Stimulated activated CD4-positive, alpha-beta T cell treated with anti-CD3 and anti-CD28 coated beads, TNF-alpha, amount 100 ng/mL, for 48 hours (primary cell): ENCODE data around the gene FAU.
"Not testable (repeated sequence)": the region's sequence is repeated elsewhere in the genome, so short reads cannot be mapped to it uniquely, and the experiment has no call there.

Source experiments
- DNase-seq, 3 donors: peaks; one replicate each; pipeline ENCODE4 v3.0.0-alpha.2; 2020; ENCODE audit warnings: low read depth in 3 of 3

FAU gene

DNA sequence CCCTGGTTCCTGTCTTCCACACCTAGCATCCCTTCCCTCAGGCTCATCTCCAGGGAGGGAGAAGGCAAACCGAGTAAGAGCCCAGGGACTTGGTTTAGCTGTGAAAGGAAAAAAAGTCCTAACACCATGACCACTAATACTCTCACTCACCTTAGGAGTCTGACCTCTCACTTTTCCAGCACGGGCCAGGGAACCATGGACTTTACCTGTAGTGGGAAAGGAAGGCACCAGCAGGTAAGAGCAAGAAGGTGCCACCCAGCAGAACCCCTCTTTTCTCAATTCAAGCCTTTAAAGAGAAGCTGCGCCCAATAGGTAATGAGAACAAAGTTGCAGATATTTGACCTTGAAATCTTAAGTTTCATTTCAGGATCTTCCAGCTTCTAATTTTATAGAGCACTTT is 1.1 kb downstream of the FAU start:
- no peak for DNase-seq

DNA sequence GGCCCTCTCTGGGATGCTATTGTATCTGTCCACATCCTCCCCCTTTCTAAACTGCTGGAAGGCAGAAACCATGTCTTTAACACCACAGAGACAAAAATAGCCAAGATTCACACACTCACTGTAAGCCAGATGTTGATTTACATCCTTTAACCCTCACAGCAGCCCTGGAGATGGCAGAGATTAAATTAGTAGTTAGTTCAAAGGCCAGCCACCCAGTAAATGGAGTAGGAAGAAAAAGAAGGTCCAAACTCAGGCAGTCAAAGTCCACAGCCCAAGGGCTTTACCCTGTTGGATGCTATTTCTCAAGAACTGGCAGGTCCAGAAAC is 2.3 kb downstream of the FAU start:
- DNase-seq: no peak

DNA sequence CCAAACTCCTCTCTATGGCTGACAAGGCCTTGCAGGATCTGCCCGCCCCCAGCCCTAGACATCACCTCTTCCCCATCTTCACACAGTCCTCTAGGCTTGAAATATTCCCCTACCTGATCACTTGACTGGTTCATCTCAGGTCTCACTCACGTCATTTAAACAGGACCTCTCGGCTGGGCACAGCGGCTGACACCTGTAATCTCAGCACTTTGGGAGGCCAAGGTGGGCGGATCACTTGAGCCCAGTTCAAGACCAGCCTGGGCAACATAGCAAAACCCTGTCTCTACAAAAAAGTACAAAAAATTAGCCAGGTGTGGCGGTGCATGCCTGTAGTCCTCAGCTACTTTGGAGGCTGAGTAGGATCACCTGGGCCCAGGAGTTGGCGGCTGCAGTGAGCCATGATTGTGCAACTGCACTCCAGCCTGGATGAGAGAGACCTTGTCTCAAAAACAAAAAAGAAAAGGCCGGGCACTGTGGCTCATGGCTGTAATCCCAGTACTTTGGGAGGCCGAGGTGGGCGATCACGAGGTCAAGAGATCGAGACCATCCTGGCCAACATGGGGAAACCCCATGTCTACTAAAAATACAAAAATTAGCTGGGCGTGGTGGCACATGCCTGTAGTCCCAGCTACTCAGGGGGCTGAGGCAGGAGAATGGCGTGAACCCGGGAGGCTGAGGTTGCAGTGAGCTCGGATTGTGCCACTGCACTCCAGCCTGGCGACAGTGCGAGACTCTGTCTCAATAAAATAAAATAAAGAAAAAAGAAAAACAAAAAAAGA is 2.9 kb downstream of the FAU start:
- not testable (repeated sequence) for DNase-seq

DNA sequence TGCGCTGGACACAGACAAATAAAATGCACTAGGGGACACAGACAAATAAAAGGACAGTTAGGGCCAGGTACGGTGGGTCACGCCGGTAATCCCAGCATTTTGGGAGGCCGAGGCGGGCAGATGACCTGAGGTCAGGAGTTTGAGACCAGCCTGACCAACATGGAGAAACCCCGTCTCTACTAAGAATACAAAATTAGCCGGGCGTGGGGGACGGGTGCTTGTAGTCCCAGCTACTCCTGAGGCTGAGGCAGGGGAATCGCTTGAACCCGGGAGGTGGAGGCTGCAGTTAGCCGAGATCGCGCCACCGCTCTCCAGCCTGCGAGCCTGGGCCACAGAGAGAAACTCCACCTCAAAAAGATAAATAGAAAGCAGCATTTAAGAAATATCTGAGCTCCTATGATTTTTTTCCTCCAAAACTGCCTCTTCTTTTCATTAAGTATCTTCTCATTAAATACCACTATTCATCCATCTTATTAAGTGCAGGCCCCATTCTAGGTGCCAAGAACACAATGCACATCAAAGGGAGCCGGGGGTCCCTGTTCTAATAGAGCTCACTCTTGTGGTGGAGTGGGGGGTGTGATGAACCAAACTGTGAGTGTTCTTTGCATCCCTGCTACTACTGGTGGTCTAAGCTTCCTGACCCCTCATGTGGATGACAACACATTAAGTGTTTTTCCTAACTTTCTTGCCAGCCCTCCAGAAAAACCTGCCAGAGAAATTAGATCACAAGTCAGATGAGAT is 3.7 kb downstream of the FAU start:
- no peak for DNase-seq

DNA sequence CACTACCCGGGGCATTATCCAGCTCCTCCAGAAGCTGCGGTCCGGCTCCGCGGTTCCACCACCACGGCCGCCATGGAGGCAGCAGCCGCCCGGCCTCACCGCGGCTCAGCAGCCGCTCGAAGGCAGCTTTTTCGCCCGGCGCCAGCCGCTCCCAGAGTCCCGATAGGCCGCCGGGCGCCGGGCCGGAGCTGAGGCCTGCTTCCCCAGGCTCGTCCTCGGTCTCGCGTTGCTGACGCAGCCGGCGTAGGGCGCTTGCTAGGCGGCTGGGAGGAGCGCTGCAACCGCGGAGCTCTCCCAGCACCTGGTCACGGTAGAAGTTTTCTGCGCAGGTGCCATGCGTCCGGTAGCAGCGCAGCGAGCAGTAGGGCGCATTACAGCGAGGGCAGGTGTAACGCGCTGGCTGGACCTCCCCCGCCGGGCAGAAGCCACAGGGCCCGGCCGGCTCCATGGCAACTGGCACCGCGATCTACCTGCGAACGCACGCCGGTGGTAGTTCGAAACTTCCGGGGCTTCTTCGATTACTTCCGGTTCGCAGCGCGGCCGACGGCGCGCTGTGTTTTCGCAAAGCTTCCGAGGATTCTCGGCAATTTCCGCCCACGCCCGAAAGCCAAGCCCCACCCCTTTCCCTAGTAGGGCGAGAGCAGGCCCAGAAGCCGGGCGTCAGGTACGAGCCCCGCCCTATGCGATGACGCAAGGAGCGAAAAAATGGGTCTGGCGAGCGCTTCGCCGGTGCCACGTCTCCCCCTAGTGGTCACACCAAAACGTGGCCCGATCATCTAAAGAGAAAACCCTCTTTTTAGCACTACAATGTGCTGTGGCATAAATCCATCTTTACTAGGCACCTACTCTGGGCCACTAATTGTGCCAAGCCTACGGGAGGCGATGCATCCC is 4.5 kb downstream of the FAU start, which contains the start of gene ZNHIT2:
Gene ZNHIT2, minus strand, starts transcription at position 496 of the 891 bp plus-strand sequence. Its CDS starts 48 bp downstream, at position 448.
- DNase-seq: peak; percentile 100

DNA sequence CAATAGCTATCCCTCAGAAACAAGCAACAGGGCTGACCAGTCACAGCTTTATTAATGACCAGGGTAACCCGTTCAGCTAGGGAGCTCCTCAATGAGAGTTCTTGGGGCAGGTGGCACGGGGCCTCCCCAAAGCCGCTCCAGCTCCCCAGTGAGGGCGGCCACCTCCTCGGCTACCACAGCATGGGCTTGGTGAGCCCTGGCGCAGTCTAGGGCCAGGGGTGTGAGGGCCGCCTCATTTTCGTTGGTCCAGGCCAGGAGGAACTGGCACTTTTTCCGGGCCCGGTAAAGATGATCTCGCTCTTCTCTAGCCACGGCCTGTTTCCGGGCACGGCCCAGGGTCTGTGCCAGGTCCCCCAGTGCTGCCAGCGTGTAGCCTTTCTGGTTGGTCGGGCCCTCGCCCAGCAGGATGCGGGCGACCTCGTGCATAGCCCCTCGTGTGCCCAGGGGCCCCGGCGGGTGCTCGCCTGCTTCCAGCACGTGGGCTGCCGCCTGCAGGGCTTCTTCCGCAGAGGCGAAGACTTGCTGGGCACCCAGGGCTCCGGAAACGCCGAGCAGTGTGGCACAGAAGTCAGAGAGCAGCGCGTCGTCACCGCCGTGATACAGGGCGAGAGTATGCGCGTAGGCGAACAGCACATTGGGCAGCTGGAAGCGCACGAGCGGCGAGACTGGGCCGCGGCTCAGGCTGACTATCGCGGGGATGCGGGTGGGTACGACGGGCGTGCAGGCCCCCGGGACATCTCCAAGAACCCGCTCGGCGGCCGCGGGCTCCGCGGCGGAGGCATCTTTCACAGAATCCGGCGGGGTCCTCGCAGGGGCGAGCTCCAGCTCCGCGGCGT is 5.3 kb downstream of the FAU start:
- peak in 2 of 3 donors; percentile 55 to 63 for DNase-seq

DNA sequence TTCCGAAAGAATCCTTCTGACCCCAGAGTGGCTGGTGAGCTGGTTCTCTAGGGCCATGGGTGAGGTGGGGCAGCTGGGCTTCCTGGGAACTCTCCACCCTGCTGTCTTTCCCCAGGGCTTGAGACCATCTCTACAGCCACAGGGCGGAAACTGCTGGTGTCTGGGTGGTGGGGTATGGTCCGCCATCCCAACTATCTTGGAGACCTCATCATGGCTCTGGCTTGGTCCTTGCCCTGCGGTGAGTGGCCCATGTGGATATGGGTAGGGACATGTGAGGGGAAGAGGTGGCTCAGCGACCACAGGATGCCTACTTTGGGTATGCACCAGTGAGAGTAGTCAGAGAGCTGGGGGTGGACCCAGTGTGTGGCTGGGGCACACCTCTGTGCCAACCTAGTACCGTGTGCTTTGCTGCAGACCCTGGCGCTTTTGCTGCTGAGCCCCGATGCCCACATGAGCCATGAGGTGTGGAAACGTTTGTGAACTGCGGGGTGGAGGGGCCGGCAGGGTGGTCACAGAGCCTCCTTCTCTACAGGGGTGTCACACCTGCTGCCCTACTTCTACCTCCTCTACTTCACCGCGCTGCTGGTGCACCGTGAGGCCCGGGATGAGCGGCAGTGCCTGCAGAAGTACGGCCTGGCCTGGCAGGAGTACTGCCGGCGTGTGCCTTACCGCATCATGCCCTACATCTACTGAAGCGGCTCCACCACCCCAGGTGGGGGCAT is 6.4 kb downstream of the FAU start:
- no peak for DNase-seq

DNA sequence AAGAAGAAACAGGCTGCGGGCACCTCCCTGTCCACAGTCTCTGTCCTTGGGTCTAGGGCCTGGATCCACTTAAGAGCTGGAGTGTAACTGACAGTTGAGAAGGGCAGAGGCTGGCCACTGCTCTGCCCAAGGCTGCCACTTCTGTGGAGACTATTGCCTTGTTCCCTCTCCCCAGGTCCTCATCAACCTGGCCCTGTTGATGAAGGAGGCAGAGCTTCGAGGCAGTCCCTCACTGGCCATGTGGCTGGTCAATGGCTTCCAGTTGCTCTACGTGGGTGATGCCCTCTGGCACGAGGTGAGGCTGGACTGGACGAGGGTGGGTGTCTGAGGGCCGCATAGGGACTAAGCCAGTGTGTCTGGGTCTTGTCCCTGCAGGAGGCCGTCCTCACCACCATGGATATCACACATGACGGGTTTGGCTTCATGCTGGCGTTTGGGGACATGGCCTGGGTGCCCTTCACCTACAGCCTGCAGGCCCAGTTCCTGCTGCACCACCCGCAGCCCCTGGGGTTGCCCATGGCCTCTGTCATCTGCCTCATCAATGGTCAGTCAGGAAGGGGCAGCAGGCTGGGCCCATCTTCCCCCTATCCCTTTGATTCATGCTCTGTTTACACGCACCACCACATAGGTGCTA is 7.3 kb downstream of the FAU start:
- DNase-seq: no peak

DNA sequence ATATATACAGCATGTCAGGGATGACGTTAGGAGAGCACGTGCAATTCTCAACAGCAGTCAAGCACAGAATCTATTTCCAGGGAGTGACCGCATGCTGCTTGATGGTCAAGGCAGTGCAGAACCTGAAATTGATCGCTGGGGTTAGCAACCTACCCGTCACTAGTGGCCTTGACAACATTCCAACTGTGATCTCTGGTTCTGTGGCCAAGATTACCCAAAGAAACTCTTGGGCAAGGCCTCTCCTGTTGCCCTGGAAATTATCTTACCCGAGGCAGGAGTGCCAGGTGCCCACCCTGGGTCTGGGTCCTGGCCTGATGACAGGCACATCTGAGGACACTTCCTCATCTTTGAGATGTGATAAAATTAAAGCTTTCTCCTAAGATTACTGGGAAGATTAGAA is 8.1 kb downstream of the FAU start:
- no peak for DNase-seq

DNA sequence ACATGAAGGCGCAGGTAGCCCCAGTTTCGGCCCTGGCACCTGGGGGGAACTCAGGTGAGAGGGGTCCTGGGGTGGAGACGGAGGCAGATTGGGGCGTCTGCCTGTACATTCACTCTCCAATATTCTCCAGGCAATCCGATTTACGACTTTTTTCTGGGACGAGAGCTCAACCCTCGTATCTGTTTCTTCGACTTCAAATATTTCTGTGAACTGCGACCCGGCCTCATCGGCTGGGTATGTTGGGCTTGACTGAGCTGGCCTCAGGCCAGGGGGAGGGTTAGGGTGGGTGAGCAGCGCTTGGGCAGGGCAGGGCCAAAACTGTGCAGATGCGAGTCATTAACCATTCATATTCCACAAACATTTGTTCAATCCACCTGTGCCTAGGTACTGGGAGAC is 8.6 kb downstream of the FAU start:
- DNase-seq: no peak

DNA sequence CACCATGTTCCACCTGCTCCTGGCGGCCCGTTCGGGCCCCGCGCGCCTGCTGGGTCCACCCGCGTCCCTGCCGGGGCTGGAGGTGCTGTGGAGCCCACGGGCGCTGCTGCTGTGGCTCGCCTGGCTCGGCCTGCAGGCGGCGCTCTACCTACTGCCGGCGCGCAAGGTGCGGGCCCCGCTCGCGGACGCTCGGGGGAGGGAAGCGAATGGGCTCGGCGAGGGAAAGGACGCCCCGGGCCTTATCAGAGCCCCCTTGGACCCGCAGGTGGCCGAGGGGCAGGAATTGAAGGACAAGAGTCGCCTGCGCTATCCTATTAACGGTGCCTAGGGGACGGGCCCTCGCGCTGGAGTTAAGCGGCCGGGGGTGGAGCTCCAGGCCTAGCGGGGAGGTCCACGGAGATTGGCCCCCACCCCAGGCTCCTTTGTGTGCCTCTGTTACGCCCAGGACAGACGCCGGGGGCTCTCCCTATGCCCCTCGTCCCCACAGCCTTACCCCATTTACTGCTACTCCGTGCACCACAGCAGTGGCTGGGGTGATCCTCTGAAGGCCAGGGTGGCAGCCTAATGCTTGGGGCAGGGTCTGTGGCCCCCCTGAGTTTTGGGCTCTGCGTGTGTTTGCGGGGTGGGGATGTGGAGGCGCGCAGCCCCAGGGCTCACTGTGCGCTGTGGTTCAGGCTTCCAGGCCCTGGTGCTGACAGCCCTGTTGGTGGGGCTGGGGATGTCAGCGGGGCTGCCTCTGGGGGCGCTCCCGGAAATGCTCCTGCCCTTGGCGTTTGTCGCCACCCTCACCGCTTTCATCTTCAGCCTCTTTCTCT is 9.2 kb downstream of the FAU start:
- DNase-seq: peak; percentile 51 to 74 (median 57)

DNA sequence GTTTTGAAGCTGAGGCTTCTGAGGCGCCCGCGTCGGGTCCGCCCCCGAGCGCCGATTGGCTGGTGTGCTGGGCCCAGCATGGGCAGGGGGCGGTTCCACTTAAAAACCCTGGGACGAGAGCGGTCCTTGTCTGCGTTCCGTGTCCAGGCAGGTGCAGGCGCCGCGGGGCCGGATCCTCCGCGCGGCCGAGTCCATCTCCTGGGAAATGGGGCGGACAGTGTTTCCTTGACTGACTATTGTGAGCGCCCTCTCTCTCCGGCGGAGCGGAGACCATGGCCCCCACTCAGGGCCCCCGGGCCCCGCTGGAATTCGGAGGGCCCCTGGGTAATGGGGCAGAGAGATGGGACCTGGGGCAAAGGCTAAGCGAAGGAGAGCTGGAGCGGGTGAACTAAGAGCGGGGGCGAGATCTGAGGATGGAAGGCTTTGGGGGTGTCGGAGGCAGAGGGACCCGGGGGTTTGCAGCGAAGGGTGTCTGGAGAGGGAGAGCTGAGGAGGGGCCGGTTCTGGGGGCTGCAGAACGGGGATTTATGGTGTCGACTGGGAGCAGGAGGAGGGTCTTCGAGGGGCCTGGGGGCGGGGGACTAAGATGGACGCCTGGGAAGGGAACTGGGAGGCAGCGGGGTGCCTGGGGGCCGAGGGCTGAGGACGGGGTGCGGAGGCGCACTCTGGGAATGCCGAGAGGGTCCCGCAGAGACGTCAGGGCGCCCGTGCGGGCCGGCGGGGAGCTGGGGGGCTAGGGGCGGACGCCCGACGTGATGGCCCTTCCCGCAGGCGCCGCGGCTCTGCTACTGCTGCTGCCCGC is 10.0 kb downstream of the FAU start, which contains the start of gene TM7SF2:
Gene TM7SF2, plus strand, starts transcription at position 129 of the 802 bp plus-strand sequence. Its CDS starts 144 bp downstream, at position 273.
- DNase-seq: peak; percentile 86 to 97 (median 88)

DNA sequence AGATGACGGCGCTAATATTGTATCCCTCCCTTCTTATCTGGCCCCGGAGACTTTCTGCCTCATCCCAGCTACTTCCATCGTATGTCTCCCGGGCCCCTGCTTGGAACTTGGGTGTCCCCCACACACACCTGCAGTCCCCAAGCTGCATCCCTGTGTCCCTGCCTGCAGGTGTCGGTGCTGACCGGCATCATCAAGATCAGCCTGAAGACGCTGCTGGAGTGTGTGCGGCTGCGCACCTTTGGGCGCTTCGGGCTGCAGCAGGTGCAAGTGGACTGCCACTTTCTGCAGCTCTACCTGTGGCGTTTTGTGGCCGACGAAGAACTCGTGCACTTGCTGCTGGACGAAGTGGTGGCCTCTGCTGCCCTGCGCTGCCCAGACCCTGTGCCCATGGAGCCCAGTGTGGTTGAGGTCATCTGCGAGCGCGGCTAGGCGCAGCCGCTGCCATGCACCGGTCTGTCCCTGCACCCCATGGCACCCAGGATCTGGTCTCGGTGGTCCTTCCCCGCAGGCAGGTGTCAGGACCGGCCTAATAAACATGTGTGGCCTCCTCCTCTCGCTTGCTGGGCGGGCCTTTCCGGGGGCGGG is 10.7 kb downstream of the FAU start:
- DNase-seq: no peak

DNA sequence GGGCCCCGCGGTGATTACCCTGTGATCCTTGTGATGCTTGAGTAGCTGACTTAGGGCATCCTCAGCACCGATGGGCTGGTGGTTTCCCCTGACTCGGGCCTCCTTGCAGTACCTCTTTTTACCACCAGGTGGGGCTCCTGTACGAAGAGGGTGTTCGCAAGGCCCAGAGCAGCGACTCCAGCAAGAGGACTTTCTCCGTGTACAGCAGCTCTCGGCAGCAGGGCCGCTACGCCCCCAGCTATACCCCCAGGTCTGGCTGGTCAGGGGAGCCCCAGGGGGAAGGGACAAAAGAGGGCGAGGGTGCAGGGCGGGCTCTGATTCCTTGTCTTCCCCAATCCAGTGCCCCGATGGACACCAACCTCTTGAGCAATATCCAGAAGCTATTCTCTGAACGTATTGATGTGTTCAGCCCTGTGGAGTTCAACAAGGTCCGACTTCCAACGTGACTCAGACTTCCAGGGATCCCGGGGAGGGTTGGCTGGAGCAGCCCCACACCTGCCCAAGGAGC is 11.5 kb downstream of the FAU start:
- peak; percentile 87 to 97 (median 93) for DNase-seq

DNA sequence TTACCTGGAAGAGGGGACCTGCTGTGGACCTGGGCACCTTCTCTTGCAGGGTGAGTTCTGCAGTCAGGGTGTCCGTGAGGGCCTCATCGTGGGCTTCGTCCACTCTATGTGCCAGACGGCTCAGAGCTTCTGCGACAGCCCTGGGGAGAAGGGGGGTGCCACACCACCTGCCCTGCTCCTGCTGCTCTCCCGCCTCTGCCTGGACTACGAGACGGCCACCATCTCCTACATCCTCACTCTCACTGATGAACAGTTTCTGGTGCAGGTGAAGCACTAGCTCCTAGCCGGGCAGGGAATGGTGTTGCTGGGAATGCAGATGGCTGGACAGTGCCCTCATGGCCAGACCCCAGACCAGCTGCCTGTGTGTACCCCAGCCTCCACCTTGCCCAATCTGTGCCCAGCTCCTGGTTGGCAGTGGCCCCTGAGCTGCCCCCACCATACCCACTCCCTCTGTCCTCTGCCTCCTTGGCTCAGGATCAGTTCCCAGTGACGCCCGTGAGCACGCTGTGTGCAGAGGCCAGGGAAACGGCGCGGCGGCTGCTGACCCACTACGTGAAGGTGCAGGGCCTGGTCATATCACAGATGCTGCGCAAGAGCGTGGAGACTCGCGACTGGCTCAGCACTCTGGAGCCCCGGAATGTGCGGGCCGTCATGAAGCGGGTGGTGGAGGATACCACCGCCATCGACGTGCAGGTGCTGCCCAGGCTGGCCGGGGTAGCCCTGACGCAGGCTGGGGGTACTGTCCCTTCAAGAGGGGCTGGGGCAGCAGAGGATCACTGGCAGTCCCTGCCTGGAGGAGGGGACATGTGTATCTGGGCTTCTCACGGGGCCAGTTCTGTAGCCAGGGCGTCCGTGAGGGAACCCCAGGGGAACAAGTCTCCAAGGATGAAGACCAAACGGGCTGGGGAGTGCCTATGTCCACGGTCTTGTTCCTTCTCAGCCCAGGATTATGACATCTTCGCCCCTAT is 12.4 kb downstream of the FAU start:
- no peak for DNase-seq

DNA sequence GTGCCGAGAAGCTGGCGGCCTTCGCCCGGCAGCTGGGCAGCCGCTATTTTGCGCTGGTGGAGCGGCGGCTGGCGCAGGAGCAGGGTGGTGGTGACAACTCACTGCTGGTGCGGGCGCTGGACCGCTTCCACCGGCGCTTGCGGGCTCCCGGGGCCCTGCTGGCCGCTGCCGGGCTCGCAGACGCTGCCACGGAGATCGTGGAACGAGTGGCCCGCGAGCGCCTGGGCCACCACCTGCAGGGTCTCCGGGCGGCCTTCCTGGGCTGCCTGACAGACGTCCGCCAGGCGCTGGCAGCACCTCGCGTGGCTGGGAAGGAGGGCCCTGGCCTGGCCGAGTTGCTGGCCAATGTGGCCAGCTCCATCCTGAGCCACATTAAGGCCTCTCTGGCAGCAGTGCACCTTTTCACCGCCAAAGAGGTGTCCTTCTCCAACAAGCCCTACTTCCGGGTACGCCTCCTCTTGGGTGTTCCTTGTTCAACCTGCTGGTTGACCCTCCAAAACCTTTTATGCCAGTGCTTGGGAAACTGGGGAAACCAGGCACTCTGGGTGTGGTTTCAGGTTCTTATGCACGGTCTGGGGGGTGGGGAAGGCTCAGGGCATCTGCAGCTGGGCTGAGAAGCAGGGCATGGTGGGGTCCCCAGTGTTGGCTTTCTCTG is 13.3 kb downstream of the FAU start:
- DNase-seq: no peak
